Mucosa of descending colon (tissue), 3 donors: ENCODE measurements around the gene PLCB3. TPM values are rescaled to one million over a fixed set of nuclear protein-coding genes. Genes with fewer than 3 reads are reported as not detected.
A peak's percentile ranks its signal among the peaks of the same experiment; 100 is the strongest.

Experiments used
- ATAC-seq: fragments of 200-7000 bp; cut with Tn5 transposase; one replicate; pipeline ENCODE4 v1.9.1; 2020; ENCODE audit warnings: mild to moderate bottlenecking, moderate library complexity
- DNase-seq, 3 donors: peaks; one replicate each; pipeline ENCODE4 v3.0.0-alpha.2; 2020
- H3K36me3 ChIP-seq: fragments of 200-600 bp; one replicate; pipeline ENCODE4 v1.8.0; 2021; ENCODE audit warnings: low read depth, mild to moderate bottlenecking
- H3K4me1 ChIP-seq: fragments of 200-600 bp; one replicate; pipeline ENCODE4 v1.8.0; 2021; ENCODE audit warnings: low read depth, mild to moderate bottlenecking
- H3K4me3 ChIP-seq: fragments of 200-600 bp; one replicate; pipeline ENCODE4 v1.8.0; 2021; ENCODE audit warnings: mild to moderate bottlenecking
- H3K9me3 ChIP-seq: fragments of 200-600 bp; one replicate; pipeline ENCODE4 v1.8.0; 2021; ENCODE audit warnings: mild to moderate bottlenecking
- intact Hi-C, 2 donors: fragments of 100-400 bp; cut with DNase I in 1 of 2; cut with micrococcal nuclease in 1 of 2; formaldehyde crosslinking; loops; one replicate each; pipeline versions ENCODE4 v1.11.0 to v1.11.1; 2022; cut with DNase I, micrococcal nuclease
- total RNA-seq, 3 donors: library from RNA; stranded (reverse); fragmentation: NEBNext Ultra II Directional in 2 of 3; extraction: Animal tissue kit (Norgen Biotek cat#: 25700) in 2 of 3; gene quantifications; one replicate each; pipeline versions ENCODE4 v1.2.1 to v1.2.4, GENCODE V29; 2021 to 2023
- TF ChIP-seq, protein P1 (sequence below): fragments of 200-600 bp; IDR thresholded peaks from one replicate; pipeline ENCODE4 v1.8.0; 2022; ENCODE audit warnings: antibody characterized with exemption, mild to moderate bottlenecking
- donor health status: DM: no; HTN: no; CAD: no; lungs with moderate emphysema.
- donor health status: DM: no; HTN: no; CAD: no.
- donor health status: DM: no; HTN: yes; CAD: no.

PLCB3 gene
- total RNA-seq, 3 donors from 2014 or later = 51.1 to 72.1 (median 65.1) TPM

DNA sequence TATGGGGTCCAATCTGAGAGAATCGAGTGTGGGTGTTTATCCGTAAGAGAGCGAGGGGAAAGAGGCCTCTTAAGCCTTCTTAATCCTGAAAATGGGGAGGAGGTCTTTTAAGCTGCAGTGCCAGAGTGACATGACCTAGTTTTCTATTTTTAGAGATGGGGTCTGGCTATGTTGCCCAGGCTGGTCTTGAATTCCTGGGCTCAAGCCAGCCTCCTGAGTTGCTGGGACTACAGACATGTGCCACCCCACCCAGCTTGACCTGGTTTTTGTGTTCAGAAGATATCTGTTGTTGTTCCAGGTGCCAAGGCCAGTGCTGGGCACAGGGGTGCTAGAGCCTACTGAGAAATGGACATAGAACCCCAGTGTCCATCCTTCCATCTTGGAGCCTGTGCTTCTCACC lies 31.8 kb downstream of the PLCB3 start:
- peaks cover 28% of the 10 kb centered on the region for H3K4me1 ChIP-seq
- TF ChIP-seq, protein P1, sequence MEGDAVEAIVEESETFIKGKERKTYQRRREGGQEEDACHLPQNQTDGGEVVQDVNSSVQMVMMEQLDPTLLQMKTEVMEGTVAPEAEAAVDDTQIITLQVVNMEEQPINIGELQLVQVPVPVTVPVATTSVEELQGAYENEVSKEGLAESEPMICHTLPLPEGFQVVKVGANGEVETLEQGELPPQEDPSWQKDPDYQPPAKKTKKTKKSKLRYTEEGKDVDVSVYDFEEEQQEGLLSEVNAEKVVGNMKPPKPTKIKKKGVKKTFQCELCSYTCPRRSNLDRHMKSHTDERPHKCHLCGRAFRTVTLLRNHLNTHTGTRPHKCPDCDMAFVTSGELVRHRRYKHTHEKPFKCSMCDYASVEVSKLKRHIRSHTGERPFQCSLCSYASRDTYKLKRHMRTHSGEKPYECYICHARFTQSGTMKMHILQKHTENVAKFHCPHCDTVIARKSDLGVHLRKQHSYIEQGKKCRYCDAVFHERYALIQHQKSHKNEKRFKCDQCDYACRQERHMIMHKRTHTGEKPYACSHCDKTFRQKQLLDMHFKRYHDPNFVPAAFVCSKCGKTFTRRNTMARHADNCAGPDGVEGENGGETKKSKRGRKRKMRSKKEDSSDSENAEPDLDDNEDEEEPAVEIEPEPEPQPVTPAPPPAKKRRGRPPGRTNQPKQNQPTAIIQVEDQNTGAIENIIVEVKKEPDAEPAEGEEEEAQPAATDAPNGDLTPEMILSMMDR = no peak
- no peak overlapping the region for H3K4me3 ChIP-seq
- no peaks in the 10 kb centered on the region for H3K36me3 ChIP-seq
- no peaks in the 10 kb centered on the region for H3K9me3 ChIP-seq
- ATAC-seq = no peak
- no peak for DNase-seq
- intact Hi-C loops = no loop called here

DNA sequence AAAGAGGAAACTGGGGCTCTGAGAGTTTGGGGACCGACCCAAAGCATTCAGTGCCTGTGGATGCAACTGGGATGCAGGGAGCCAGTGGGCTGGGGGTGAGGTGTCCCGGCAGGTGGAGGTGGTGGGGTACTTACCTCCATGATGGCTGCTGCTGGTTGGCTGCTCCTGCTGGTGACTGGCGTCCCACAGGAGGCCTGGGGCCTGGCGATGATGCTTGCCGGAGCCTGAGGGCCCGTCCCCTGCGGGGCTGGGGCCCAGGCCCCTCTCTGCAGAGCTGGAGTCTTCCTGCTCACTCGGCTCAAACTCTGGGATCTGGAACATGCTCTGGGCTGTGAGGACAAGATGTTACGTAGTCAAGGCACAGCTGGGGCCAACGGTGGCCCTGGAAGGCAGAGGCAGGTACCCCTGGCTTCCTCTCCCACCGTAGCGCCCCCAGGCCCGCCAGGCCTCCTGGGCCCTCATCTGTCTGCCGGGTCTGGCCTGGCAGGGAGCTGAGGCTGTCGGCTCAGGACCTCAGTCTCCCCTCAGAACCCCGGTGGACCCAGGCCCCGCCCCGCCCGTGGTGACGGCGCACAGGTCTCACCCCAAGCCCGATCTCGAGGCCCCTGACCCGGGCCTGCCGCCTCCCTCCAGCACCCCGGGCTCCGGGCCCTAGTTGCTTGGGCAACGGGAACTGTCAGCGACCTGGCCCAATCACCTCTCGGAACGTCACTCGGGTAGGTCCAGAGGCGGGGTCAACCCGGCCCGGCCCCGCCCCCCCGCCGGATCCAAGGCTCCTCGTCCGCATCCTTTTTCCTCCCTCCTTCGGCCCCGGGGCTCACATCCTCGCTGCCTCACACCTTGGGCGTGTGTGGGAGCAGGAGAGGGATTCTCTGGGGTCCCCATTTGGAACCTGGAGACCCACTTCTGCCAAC lies 33.0 kb downstream of the PLCB3 start, which contains the start of gene BAD:
Gene BAD (minus strand): TSS at position 618 of the 914 bp plus-strand sequence. CDS start 297 bp downstream, at position 321.
- peak; percentile 88 for ATAC-seq
- H3K9me3 ChIP-seq = no peaks in the 10 kb centered on the region
- TF ChIP-seq, protein P1 = no peak
- DNase-seq = peak; percentile 97
- H3K4me3 ChIP-seq = peak within 1 kb of the TSS; percentile 53
- no peaks in the 10 kb centered on the region for H3K36me3 ChIP-seq
- intact Hi-C loops = no loop called here
- H3K4me1 ChIP-seq = peaks cover 28% of the 10 kb centered on the region

DNA sequence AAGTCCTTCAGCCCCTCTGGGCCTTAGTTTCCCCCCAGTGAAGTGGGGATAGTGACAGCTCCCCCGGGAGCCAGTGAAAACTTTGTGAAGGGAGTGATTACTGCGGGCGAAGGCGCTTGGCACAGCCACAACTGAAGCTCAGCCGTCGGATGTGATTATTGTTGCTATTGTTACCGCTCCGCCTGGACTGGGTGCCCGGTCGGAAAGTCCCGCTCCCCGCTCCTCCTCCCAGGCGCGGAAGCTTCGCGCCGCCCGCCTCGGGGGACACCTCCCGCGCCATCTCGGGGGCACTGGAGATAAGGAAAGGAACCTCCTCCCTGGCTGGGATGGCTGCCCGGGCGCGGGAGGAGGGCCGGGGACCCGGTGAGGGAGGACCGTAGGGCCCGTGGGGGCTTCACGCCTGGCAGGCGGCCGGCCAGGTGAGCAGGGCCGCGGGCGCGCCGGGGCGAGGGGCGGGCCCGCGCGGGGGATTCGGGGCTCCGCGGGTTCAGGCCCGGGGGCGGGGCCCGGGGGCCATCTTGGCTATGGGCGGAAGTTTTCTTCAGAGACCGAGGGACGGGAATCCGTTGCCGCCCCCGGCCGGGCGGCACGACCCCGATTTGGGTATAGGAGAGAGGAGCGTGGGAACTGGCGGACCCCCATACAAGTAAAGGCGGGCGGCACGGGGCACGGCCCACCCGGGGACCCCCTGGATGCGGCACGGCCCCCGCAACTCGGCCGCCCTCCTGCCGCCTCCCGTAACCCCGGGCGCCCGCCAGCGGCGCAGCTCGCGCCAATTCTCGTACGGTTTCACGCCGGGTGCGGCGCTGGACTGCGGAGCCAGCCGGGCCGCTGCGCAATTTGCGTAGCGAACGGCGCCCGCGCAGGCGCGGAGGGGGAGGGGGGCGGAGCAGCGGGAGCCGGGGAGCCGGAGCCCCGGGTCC lies 33.9 kb downstream of the PLCB3 start, which contains the start of gene GPR137:
Gene GPR137 (plus strand): TSS at position 887 of the 923 bp plus-strand sequence. CDS start 677 bp downstream, outside the sequence.
- intact Hi-C loops = no loop called here
- no peaks in the 10 kb centered on the region for H3K9me3 ChIP-seq
- TF ChIP-seq, protein P1 = no peak
- no peaks in the 10 kb centered on the region for H3K36me3 ChIP-seq
- DNase-seq (peak; percentile 92 to 95 (median 93)), ATAC-seq (peak; percentile 83)
- H3K4me1 ChIP-seq = peaks cover 28% of the 10 kb centered on the region
- peak within 1 kb of the TSS; percentile 53 for H3K4me3 ChIP-seq

DNA sequence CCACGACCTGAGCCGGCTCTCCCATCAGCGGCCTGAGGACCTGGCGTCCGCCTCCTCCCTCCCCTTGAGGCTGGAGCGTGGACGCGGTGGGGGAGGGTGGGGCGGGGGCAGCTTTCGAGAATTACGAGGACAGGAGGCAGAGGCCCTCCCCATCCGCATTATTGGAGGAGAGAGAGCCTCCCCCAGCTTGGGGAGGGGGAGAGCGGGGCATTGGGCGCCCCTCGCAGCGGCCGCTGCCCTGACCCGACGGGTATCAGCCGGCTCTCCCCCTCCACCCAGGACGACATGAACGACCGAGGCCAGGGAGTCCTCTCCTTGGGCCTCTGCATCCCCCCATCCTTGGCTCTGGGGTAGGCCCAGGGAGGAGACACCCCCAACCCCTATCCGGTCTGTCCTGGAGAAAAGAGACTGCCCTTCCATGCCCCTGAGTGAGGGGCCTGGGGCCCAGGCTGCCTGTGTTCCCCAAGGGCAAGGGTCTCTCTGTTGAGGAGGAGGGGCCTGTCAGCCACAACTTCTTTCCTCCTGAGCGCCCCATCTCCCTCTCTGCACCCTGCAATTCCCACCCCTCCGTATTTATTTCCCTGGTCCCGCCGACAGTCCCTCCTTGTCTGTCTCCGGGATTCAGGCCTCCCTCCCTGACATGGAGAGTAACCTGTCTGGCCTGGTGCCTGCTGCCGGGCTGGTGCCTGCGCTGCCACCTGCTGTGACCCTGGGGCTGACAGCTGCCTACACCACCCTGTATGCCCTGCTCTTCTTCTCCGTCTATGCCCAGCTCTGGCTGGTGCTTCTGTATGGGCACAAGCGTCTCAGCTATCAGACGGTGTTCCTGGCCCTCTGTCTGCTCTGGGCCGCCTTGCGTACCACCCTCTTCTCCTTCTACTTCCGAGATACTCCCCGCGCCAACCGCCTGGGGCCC lies 34.8 kb downstream of the PLCB3 start:
- Histone ChIP-seq H3K9me3 (no peaks in the 10 kb centered on the region), H3K36me3 (no peaks in the 10 kb centered on the region), H3K4me3 (peak overlapping the region; percentile 53), H3K4me1 (peaks cover 28% of the 10 kb centered on the region)
- TF ChIP-seq, protein P1 = no peak
- DNase-seq = peak in 2 of 3 donors; percentile 55 to 70
- peak; percentile 24 for ATAC-seq
- intact Hi-C loops = no loop called here

DNA sequence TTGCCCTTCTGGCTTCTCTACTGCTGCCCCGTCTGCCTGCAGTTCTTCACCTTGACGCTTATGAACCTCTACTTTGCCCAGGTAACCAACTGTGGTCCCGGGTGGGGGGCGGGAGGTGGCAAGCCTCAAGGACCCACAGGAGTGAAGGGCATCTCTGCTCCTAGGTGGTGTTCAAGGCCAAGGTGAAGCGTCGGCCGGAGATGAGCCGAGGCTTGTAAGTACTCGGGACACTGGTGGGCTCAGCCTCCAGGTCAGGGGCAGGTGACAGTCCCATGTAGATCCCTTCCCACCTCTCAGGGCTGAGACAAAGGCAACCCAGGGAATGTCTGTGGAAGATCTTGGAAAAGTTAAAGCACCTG lies 35.5 kb downstream of the PLCB3 start:
- H3K36me3 ChIP-seq = no peaks in the 10 kb centered on the region
- H3K9me3 ChIP-seq = no peaks in the 10 kb centered on the region
- ATAC-seq (no peak), DNase-seq (no peak)
- TF ChIP-seq, protein P1 = no peak
- peaks cover 33% of the 10 kb centered on the region for H3K4me1 ChIP-seq
- intact Hi-C loops = no loop called here
- H3K4me3 ChIP-seq = no peak overlapping the region
